ENCODE data around the gene SLFN12L. TPM values are rescaled to one million over a fixed set of nuclear protein-coding genes. Genes with fewer than 3 reads are reported as not detected.

SLFN12L gene
- total RNA-seq, 1 donor from 2014 or later: 0.62 TPM

- DNase-seq: peak; percentile 97
Measured at GRCh38 chr17:35432176-35433074, 105.1 kb downstream of the SLFN12L start, which contains the start of gene SLFN12. Gene SLFN12 (minus strand): TSS chr17:35432500. CDS start chr17:35423028, 9,472 bp downstream.

- DNase-seq: no peak
Measured at GRCh38 chr17:35429702-35430101, 107.8 kb downstream of the SLFN12L start.

- no peak for DNase-seq
Measured at GRCh38 chr17:35428229-35428628, 109.2 kb downstream of the SLFN12L start.

GRCh38 chr17:35423761-35424160, 113.7 kb downstream of the SLFN12L start:
- DNase-seq: no peak

Small RNA genes lying within 50 kb of the gene (small RNA-seq; reads per million reads assigned to genes)
- gene AC015911.1 (ENCODE audit: low replicate concordance) (not detected), gene SNORD7 (ENCODE audit: low replicate concordance) (23.4 reads per million, percentile 95 among the genes with 10 or more reads in this experiment)

Other genes with a start within 250 kb of the SLFN12L start
- gene SLFN11, start 164.1 kb downstream of the SLFN12L start, total RNA-seq: 18.1 TPM
- gene SLFN12, start 105.2 kb downstream of the SLFN12L start, total RNA-seq: 16.0 TPM
- 6.2 TPM for gene SLFN13, start 88.9 kb downstream of the SLFN12L start, total RNA-seq
- 0.31 TPM for gene SLFN14, start 23.1 kb upstream of the SLFN12L start, total RNA-seq
- gene PEX12, start 40.9 kb upstream of the SLFN12L start, total RNA-seq: 4.2 TPM
- 77.1 TPM for gene AP2B1, start 49.6 kb upstream of the SLFN12L start, total RNA-seq
- gene RASL10B, start 194.0 kb upstream of the SLFN12L start, total RNA-seq: 0.62 TPM
- gene GAS2L2, start 215.6 kb upstream of the SLFN12L start, total RNA-seq: not detected
- gene C17orf50, start 223.2 kb upstream of the SLFN12L start, total RNA-seq: not detected

Measured in tongue (tissue), 3 donors.